ENCODE results near the gene ALX4.

GRCh38 chr11:44281151-44281550, 28.8 kb downstream of the ALX4 start:
- TF ChIP-seq CTCF (IDR thresholded peaks at IDR 0.05; ENCODE audit: low read depth, low read length) (no peak), EZH2phosphoT487 (IDR thresholded peaks at IDR 0.05; ENCODE audit: low read depth) (no peak)
